Bronchial epithelial cell (primary cell): ENCODE results near the gene PPOX. TPM values are rescaled to one million over a fixed set of nuclear protein-coding genes. Genes with fewer than 3 reads are reported as not detected.

Experiments
- DNase-seq: peaks from one replicate; pipeline ENCODE4 v3.0.0-alpha.2; 2010; ENCODE audit warnings: low read depth
- FAIRE-seq: peaks from 2 replicates; lab custom pipeline; 2011; peaks lifted over from hg19 to GRCh38; lab: Jason Lieb, UNC
- H3K27me3 ChIP-seq: 2 replicates; pipeline ENCODE4 v1.5.1; 2011; ENCODE audit warnings: low read length; ENCODE audit not compliant: control insufficient read depth, insufficient read depth
- H3K36me3 ChIP-seq: 2 replicates; pipeline ENCODE4 v1.5.1; 2011; ENCODE audit warnings: low read length; ENCODE audit not compliant: control insufficient read depth, insufficient read depth
- H3K4me3 ChIP-seq: 2 replicates; pipeline ENCODE4 v1.5.1; 2011; ENCODE audit warnings: mild to moderate bottlenecking, low read depth, low read length, control low read depth
- total RNA-seq: library from RNA; depleted of rRNA; stranded (reverse); fragments of >200 nt; gene quantifications from 2 replicates; pipeline ENCODE4 v1.2.1, GENCODE V29; 2014
- TF ChIP-seq, protein P1 (sequence below): IDR thresholded peaks from 2 replicates; pipeline ENCODE4 v1.5.1; 2011; ENCODE audit warnings: mild to moderate bottlenecking, moderate library complexity, low read length, control low read depth, inconsistent platforms; ENCODE audit not compliant: insufficient read depth, severe bottlenecking

The PPOX gene
- total RNA-seq, 1 donor from 2014 or later = 10.0 TPM

DNA sequence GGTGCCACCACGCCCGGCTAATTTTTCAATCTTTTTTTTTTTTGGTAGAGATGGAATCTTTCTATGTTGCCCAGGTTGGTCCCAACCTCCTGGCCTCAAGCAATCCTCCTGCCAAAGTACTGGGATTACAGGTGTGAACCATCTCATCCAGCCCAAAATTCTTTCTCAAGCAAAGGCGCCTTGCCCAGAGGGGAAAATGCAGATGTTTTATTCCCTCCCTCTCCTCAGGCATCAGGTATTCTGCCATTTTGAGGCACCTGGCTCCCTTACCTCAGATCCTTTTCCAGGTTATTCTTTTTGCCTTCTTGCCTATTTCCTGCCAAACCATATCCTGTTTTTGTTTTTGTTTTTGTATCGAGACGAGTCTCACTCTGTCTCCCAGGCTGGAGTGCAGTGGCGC, 22.2 kb downstream of the PPOX start:
- H3K27me3 ChIP-seq = no peaks in the 10 kb centered on the region
- H3K4me3 ChIP-seq = no peak overlapping the region
- FAIRE-seq (no peak), DNase-seq (no peak)
- TF ChIP-seq, protein P1, sequence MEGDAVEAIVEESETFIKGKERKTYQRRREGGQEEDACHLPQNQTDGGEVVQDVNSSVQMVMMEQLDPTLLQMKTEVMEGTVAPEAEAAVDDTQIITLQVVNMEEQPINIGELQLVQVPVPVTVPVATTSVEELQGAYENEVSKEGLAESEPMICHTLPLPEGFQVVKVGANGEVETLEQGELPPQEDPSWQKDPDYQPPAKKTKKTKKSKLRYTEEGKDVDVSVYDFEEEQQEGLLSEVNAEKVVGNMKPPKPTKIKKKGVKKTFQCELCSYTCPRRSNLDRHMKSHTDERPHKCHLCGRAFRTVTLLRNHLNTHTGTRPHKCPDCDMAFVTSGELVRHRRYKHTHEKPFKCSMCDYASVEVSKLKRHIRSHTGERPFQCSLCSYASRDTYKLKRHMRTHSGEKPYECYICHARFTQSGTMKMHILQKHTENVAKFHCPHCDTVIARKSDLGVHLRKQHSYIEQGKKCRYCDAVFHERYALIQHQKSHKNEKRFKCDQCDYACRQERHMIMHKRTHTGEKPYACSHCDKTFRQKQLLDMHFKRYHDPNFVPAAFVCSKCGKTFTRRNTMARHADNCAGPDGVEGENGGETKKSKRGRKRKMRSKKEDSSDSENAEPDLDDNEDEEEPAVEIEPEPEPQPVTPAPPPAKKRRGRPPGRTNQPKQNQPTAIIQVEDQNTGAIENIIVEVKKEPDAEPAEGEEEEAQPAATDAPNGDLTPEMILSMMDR = no peak
- no peaks in the 10 kb centered on the region for H3K36me3 ChIP-seq

DNA sequence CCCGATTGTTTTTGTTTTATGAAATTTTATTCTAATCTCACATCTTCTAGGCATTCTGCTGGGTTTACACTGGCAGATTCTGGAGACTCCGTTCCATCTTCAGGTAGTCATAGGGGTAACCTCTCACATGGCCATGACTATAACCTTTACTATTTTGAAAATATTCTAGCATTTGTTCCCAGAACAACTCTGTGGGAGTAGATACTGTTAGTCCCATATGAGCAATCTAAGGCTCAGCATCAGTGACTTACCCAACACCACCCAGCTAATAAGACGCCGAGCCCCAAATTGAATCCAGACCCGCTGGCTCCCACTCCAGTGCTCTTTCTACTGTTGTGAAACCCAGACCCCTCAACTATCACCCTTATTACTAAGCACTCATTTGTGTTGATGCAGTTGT, 22.8 kb downstream of the PPOX start:
- TF ChIP-seq, protein P1 = no peak
- Histone ChIP-seq H3K27me3 (no peaks in the 10 kb centered on the region), H3K4me3 (no peak overlapping the region), H3K36me3 (no peaks in the 10 kb centered on the region)
- FAIRE-seq (no peak), DNase-seq (no peak)

DNA sequence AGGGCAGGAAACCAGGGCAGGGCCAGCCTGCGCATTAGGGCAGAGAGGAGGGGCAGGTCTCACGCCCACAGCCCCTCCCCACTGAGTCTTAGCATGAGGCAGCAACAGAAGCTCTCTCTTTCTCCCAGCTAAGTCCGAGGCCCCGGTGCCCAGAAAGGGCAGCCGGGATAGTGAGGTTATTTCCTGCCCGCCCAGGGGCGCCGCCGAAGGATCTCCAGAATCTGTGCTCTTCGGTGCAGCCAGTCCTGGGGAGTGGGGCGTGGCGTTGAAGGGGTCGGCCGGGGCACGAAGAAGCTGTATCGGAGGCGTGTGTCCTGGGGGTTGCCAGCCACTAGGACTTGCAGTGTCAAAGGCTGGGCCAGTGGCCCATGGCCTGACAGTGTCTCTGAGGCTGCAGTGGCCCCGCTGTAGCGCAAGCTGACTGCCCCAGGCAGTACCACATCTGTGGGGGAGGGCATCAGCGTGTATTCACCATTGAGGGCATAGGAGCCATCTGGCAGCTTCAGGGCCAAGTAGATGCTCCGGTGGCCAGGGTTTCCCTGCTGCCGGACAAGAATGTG, 24.8 kb downstream of the PPOX start:
- H3K4me3 ChIP-seq = no peak overlapping the region
- TF ChIP-seq, protein P1 = no peak
- H3K36me3 ChIP-seq = no peaks in the 10 kb centered on the region
- DNase-seq (no peak), FAIRE-seq (no peak)
- H3K27me3 ChIP-seq = no peaks in the 10 kb centered on the region

DNA sequence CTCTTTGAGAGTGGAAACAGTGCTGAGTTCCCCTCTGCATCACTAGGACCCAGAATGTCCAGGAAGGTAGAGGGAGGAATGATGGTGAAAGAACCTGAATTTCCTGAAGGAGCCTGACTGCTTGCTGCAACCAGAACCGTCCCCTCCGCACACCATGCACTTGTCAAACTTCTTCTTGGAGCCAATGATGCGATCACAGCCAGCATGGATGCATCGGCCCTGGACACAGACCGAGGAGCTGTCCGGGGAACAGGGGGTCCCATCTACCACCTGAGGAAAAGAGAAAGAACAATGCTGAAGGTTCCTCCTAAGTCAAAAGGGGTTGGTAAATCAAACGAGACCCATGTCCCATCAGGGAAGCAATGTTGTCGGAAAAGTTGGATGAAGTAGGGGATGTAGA, 25.7 kb downstream of the PPOX start:
- TF ChIP-seq, protein P1 = no peak
- Histone ChIP-seq H3K36me3 (no peaks in the 10 kb centered on the region), H3K27me3 (no peaks in the 10 kb centered on the region), H3K4me3 (no peak overlapping the region)
- FAIRE-seq (no peak), DNase-seq (no peak)

DNA sequence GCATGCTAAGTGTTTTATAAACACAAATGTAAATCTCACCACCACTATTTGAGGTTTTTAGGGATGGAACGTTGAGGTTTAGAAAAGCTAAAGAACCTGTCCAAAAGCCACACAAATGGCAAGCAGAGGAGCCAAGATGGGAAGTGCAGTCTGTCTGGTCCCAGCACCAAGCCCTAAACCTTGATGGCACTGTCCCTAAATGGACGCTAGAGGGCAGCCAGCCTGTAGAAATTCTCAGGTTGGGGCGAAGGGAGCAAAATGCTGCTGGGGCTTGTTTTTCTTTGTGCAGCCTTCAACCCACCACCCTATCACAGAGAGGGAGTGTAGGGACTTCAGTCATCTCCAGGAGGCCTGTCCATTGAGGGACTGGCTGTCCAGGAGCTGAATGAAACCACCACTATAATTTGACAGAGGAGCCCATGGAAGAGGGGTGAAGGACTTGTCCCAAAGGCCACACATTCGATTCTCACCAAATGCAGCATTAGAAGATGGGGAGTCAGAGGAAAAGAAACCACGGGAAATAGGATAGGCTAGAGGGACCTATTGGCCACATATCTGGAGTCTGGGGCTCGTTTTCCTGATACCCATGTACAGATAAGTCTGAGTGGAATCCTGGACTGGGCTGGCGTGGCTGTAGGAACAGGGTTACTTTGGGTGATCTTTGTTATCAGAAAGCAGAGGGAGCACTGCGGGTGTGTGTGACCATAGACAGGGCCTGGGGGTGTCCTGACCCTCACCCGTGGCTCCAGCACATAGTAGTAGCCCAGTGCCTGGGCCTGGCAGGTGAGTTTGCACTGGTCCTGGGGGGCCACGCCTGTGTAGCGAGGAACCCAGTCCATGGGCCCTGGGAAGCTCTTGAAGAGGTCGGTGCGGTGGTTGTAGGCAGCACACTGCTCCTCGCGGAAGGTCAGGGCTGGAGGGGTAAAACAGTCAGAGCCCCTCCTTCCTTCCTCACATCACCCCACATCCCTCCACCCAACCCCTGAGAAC, 26.5 kb downstream of the PPOX start:
- Histone ChIP-seq H3K36me3 (no peaks in the 10 kb centered on the region), H3K27me3 (no peaks in the 10 kb centered on the region), H3K4me3 (no peak overlapping the region)
- no peak for FAIRE-seq
- peak; percentile 51 for DNase-seq
- TF ChIP-seq, protein P1 = peak; percentile 96
